Vagina (tissue), 2 donors: ENCODE data around the gene DIAPH3.

Source experiments
- CTCF ChIP-seq, 3 experiments: fragments of 450-650 bp in 2 of 3; fragments of 200-600 bp in 1 of 3; sonication (generic) in 1 of 3; IDR thresholded peaks; one replicate each; pipeline ENCODE4 v1.5.1; 2017 to 2019; ENCODE audit warnings: antibody characterized with exemption in 3 of 3, mild to moderate bottlenecking in 2 of 3, moderate library complexity in 2 of 3
- POLR2A ChIP-seq, 2 donors: fragments of 450-650 bp; IDR thresholded peaks; one replicate each; pipeline ENCODE4 v1.6.1; 2017; ENCODE audit warnings: antibody characterized with exemption in 2 of 2, mild to moderate bottlenecking in 2 of 2, moderate library complexity in 2 of 2
- POLR2AphosphoS5 ChIP-seq, 2 donors: sonication (generic); formaldehyde crosslinking; IDR thresholded peaks; one replicate each; pipeline ENCODE4 v1.9.0; 2017; ENCODE audit warnings: antibody characterized with exemption in 2 of 2, mild to moderate bottlenecking in 2 of 2, low read depth in 1 of 2; ENCODE audit not compliant: insufficient read depth in 1 of 2

GRCh38 chr13:59837101-59837500, 326.6 kb downstream of the DIAPH3 start:
- TF ChIP-seq POLR2AphosphoS5 (IDR thresholded peaks at IDR 0.05; ENCODE audit: insufficient read depth in 1 of 2, low read depth in 1 of 2): no peak
- no peak for TF ChIP-seq CTCF (IDR thresholded peaks at IDR 0.05)
- no peak for TF ChIP-seq POLR2A (IDR thresholded peaks at IDR 0.05)
